Head of caudate nucleus (tissue), 42 donors: ENCODE results near the gene ACBD7.

Experiments
- DNase-seq, 42 donors: peaks; one replicate each; pipeline versions ENCODE4 v3.0.0 to v3.0.0-alpha.2; 2020 to 2021; ENCODE audit warnings: mixed read lengths in 7 of 42
- intact Hi-C: fragments of 100-400 bp; cut with DNase I; formaldehyde crosslinking; loops from one replicate; pipeline ENCODE4 v1.15.0; 2022

ACBD7 gene

GRCh38 chr10:15038416-15038815 is 50.2 kb downstream of the ACBD7 start:
- no peak for DNase-seq
- intact Hi-C loops: no loop called here

DNA sequence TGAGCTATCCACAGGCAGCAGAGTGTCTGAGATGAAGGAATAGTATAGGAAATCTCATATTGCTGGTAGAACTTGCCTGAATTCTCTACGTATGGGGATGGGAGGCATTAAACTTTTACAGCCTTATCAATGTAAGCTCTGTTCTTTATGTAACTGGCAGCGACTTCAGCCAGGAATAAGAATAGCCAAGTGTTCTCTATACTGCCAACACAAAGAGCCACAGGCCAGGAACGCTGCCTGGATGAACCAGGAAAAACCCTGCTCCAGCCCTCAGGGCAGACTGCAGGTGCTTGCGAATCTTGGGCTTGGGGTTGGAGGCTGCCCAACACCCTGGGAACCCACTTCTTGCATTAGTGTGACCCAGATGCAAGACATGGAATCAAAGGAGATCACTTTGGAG is 50.9 kb downstream of the ACBD7 start:
- no peak for DNase-seq
- intact Hi-C loops: no loop called here

DNA sequence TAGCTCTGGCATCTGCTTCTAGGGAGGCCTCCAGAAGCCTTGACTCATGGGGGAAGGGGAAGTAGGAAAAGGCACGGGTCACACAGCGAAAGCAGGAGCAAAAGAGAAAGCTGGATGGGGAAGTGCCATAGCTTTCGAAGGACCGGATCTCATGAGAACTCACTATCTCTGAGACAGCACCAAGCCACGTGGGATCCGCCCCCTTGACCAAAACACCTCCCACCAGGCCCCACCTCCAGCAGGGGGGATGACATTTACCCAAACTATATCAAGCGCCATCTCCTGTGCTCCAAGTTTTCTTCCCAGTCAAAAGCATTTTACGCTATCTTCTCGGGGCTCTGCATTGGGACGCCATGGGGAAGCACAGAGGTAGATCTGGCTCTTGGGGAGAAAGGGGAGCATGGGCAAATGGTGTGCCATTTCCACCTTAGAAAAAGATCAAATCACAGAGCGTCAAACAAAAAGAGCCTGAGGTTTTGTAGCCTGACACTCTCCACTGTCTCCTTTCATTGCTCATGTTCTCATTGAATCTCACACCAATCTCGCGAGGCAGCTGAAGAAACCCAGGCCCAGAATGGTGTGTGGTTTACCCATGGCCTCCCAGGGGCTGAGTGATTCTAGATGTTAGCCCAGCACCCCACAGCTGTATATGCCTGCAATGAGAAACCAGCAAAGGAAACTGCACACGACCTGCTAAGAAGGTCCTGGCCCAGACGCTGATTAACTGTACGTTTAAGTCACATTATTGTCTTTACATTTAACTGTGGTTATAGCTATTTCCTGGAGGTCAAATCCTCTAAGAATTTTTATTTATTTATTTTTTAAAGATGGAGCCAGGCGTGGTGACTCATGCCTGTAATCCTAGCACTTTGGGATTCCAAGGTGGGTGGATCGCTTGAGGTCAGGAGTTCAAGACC is 52.9 kb downstream of the ACBD7 start:
- intact Hi-C loops: no loop called here
- peak in 31 of 42 donors; percentile 1 to 62 (median 23) for DNase-seq

DNA sequence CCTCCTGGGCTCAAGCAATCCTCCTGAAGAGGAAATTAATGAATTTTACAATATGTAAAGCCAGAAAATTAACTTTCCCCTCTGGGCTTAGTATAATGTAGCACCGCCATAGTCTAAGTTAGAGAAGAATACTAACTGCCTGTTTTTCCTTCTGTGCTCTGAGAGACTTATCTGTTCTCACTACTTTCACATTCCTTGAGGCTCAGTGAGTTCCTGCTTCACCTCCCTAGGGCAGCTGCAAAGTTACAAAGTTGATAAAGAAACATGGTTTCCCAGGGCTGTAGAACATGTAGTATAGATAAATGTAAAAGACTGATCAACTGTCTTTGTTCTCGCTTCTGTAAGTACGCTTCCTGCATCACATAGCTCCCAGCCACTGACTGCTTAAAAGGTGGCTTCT is 60.8 kb downstream of the ACBD7 start:
- intact Hi-C loops: no loop called here
- DNase-seq: no peak
